Fibroblast of skin of abdomen (primary cell): Measurements from ENCODE around the gene CACNB3.
"Not testable (repeated sequence)": the region's sequence is repeated elsewhere in the genome, so short reads cannot be mapped to it uniquely, and the experiment has no call there.

ENCODE experiments used
- DNase-seq: peaks from one replicate; pipeline ENCODE4 v3.0.0-alpha.2; 2013

The CACNB3 gene

DNA sequence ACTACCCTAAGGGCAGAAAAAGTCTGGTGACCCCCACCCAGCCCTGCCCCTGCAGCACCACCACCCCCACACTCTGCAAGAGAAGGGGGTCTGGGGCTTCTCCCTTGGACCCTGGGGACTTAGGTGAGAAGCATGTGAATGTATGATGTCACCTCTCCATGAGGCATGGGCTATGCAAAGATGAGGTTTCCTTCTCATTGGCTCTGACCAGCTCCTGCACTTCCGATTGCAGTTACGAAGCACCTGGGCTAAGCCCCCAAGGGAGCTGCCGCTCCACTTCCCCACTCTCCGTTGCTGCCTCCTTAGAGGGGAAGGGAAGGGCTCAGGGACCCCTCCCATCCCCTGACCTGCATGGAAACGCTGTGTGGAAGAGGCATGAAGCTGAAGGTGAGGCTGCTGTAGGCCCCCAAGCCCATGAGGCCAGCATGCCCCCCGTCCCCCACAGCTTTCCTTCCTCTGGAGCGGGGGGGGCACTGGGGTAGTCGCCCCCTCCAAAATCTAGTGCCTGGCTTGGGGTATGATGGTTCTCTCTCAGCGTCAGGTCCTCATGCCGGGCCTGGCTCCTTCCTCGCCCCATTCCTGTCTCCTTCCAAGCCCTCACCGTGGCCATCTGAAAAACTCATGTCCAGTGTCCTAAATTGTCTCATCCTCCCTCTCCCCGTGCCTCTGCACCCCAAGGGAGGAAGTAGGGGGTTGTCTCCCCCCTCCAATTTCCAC, 39.1 kb downstream of the CACNB3 start:
- DNase-seq, result no peak

DNA sequence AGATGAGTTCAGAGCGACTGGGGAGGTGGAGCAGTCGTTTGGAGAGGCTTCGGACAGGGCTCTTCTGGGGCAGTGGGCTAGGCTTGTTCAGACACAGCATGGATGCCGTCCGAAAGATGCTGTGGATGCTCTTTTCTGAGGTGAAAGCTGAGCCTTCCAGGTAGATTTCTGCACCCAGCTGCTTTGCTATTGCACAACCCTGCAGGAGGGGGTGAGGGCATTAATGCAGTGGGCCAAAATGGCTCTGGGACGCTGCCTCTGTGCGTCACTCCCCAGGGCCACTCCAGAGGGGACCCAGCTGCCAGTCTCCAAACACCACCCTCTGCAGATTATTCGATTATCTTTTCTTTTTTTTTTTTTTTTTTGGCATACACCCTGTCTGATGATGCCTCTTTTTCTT, 39.7 kb downstream of the CACNB3 start:
- DNase-seq, result no peak

DNA sequence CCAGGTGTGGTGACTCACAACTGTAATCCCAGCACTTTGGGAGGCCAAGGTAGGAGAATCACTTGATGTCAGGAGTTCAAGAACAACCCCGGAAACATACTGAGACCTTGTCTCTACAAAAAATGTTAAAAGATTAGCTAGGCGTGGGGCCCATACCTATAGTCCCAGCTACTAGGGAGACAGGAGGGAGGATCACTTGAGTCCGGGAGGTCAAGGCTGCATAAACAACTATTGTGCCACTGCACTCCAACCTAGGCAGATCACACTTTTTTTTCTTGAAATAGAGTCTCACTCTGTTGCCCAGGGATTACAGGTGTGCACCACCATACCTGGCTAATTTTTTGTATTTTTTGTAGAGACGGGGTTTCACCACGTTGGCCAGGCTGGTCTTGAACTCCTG, 41.3 kb downstream of the CACNB3 start:
- no peak for DNase-seq

DNA sequence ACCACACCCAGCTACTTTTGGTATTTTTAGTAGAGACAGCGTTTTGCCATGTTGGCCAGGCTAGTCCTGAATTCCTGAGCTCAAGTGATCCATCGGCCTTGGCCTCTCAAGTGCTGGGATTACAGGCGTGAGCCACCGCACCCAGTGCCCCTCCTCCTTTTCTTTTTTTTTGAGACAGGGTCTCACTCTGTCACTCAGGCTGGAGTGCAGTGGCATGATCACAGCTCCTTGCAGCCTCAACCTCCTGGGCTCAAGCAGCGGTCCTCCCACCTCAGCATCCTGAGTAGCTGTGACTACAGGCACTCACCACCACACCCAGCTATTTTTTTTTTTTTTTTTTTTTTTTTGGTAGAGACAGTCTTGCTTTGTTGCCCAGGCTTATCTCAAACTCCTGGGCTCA, 41.9 kb downstream of the CACNB3 start:
- not testable (repeated sequence) for DNase-seq

DNA sequence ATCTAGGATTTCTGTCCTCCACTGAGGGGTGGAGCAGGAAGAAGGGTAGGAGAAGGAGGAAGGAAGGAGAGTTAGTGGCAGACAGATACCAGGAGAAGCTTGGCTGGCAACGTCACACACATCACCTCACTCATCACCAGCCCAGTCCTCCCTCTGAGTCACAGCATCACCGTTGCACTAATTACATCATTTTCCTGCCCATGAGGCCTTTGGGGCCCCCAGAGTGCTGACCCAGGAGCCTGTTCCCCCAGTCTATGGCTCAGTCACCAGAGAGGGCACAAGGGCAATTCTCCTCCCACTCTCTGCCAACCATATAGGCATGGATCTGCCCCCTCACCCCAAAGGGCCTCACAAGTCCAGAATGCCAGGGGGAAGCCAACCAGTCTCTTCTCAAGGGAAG, 42.8 kb downstream of the CACNB3 start:
- DNase-seq, result no peak

DNA sequence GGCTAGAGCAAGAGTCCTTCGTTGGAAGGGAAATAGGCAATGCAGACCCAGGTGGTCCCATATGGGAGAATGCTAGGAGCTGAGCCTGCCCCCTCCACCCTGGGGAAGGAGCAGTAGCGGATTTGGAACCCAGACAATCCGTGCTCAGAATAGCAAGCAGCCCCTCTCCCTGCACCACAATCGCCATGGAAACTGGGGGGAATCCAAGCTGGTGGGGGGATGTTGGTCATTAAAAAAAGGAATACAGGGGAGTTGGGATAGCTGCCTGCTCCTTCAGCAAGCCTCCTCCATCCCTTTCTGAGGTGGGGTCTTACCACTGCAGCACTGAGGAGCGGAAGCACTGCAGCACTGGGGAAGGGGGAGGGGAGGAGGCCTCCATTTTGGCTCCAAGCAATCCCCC, 44.5 kb downstream of the CACNB3 start:
- no peak for DNase-seq

DNA sequence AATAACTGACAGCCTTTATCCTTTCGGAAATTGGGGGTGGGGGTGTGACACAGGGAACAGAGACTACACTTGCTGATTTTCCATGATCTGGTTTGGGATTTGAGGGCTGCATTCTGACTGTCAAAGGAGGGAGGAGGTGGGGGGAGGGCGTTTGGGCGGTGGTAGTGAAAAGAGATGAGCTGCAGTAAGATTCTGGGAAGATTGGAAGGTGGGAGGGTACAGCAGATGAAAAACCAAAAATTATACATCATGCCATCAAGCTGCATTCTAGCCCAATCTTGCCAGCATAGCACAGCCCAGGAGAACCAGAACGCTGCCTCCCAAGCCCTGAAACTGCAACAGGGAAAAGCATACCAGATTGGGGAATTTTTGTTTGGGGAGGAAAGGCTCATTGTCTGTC, 45.0 kb downstream of the CACNB3 start:
- no peak for DNase-seq

DNA sequence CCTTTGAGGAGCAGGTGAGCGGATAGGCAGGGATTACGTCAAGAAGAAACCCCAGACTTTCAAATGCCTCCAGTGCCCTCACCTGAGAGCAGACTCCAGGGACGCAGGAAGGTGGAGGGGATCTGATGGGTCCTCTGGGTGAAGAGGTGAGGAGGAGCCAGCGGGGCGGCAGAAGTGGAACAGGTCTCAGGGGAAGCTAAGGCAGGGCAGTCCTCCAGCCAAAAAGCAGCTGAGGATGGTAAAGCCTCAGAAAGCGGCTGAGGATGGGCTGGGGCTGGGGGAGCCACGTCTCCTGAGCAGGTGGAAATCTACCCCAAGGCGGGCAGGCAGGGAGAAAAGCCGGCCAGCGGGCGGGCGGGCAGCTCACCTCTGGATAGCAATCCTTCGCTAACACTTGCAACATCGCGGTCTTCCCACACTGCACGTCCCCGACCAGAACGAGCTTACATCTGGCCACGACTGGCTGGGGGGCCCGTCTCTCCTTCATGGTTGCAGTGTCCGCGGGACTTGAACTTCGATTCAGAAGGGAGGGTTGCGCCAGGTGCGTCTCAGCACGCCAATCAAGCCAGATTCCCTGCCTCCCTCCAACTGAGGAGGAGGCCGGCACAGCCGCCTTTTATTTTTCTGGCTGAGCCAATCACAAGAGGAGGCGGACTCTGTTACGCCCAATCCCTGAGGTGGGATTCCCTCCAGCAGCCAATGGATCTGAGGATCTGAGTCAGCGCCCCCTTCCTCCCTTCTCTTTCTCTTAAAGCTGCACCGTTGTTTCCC, 47.2 kb downstream of the CACNB3 start, which contains the start of gene RND1:
Gene RND1, minus strand, starts transcription at position 590 of the 771 bp plus-strand sequence. Its CDS starts 103 bp downstream, at position 487.
- peak; percentile 90 for DNase-seq

DNA sequence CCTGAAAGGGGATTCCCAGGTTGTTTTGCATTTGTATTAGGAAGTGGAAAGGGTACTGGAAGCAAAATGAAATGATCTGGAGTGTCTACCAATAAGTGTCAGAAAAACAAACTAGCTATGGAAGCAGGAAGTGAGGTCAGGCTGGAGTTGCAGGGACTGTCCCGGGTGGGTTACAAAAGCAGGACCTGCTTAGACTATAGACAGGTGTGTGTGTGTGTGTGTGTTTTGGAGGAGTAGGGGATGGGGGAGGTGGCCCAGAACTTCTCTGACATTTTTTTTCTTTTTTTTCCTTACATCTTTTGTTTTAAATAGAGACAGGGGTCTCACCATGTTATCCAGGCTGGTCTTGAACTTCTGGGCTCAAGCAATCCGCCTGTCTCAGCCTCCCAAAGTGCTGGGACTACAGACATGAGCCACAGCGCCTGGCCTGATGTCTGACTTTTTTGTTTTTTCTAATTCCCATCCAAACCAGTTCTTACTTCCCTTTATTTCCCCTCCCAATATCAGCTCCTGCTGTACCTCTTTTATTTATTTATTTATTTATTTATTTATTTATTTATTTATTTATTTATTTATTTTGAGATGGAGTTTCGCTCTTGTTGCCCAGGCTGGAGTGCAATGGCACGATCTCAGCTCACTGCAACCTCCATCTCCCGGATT, 47.9 kb downstream of the CACNB3 start:
- no peak for DNase-seq

DNA sequence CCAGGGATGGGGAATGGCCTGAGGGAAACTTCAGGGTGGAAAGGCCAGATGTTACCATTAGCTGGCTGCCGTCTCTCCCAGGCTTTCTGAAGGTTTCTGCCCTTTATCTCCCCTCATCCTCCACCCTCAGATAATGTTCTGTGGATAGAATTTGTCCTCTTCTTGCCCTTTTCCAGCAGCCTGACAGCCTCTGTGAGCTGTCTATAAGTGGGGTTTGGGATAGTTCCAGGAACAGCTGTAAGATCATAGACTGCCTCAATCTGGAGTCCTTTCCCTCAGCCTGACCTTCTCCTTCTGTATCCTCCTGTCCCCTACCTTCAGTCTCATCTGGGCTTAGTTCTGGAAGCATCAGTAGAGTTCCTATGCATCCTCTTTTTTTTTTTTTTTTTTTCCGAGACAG, 50.2 kb downstream of the CACNB3 start:
- no peak for DNase-seq

DNA sequence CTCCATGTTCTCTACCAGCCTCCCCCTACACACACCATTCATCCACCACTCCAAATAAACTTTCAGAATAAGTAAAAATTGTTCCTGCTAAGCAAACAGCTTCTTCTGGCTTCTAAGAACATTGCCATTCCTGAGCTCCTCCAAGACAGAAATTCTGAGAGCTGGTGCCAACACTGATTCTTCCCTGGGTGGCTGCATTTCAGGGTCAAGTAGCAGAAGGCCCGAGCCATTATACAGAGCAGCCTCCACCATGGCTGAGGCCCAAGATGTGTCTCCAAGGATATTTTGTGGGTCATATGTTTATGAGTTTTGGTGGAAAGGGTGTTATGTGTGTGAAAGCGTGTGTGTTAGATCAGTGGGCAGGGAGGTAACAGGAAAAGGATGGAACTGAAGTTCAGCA, 50.9 kb downstream of the CACNB3 start:
- no peak for DNase-seq

DNA sequence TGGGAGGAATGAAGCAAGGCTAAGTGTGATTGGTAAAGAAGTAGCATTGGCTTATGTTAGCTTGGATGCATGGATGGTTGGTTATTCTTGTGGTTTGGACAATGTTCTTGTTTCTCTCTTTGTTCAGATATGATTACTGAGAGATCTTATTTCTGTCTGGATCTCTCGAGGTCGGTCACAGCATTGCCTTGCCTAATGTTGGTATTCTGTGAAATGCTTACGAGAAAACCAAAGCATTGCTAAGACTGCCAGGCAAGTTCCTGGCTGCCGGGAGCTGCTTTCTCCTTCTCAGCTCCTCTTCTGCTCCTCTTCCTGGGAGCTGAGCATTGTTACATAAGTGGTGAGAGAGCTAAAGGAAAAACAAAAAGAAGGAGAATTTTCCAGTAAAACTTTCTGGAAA, 54.8 kb downstream of the CACNB3 start:
- DNase-seq, result no peak

DNA sequence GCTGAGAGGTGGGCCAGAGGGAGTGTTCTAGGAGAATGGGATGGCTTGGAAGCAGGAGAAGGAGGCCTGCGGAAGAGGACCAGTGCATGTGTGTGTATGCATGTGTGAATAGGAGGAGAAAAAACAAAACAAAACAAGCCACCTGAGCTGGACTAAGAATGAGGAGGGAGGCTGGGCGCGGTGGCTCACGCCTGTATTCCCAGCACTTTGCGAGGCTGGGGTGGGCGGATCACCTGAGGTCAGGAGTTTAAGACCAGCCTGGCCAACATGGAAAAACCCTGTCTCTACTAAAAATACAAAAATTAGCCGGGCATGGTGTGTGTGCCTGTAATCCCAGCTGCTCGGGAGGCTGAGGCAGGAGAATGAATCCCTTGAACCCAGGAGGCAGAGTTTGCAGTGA, 55.2 kb downstream of the CACNB3 start:
- DNase-seq, result not testable (repeated sequence)

DNA sequence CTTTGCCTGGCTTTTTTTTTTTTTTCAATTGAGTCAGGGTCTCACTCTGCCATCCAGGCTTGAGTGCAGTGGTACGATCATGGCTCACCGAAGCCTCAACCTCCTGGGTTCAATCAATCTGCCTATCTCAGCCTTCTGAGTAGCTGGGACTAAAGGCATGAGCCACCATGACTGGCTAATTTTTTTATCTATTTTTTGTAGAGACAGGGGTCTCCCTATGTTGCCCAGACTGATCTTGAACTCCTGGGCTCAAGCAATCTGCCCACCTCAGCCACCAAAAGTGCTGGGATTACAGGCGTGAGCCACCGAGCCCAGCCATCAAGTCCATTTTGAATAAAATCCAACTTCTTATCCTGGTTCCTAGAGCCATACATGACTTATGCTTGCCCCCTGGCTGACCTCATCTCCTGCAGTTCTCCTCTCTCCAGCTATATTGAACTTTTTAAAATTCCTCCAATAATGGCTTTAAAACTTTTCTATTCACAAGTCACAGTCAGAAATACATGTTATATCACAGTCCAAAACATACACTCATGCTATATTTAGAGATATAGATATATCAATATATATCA, 57.7 kb downstream of the CACNB3 start:
- no peak for DNase-seq
